ENCODE data around the gene LIPK.
A peak's percentile ranks its signal among the peaks of the same experiment; 100 is the strongest.

Gene LIPK

GRCh38 chr10:88786032-88786770 lies 80.2 kb downstream of the LIPK start:
- no peak for TF ChIP-seq POLR2A (IDR thresholded peaks at IDR 0.05; ENCODE audit: low read length)
- no peak for TF ChIP-seq GATA1 (IDR thresholded peaks at IDR 0.05; ENCODE audit: low read depth, low read length)
- no peak for DNase-seq

- TF ChIP-seq GATA1 (IDR thresholded peaks at IDR 0.05; ENCODE audit: low read depth, low read length) (no peak), POLR2A (IDR thresholded peaks at IDR 0.05; ENCODE audit: low read length) (no peak)
- DNase-seq = no peak
Observed at GRCh38 chr10:88787463-88787862, 81.4 kb downstream of the LIPK start.

DNA sequence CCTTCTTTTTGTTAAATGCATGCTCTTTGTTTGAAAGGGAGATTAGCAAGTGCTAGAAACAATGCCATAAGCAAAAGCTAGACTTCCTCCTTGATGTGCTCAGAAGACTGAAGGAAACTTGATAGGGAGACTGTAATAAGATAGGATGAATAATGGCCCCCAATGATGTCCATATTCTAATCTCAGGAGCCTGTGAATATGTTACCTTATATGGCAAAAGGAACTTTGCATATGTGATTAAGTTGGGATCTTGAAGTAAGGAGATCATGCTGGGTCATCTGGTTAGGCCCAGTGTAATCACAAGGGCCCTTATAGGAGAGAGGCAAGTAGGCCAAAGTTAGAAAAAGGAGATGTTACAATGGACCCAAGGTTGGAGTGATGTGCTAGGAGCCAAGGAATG lies 82.9 kb downstream of the LIPK start:
- TF ChIP-seq POLR2A (IDR thresholded peaks at IDR 0.05; ENCODE audit: low read length) = no peak

DNA sequence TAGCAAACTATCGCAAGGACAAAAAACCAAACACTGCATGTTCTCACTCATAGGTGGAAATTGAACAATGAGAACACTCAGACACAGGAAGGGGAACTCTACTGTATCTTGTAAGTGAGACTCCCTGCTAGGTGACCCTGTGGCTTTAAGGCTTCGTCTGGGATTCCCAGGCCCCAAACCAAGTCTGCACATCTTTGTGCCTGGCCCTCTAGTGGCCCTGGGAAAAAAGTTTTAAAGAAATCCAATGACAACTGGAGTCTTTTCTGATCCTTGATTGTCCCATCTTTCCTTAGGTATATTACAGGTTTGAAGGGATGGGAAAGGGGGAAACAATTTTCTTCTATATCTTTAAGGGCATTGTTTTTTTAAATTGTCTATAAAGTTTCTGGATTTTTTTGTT lies 85.9 kb downstream of the LIPK start:
- TF ChIP-seq GATA1 (IDR thresholded peaks at IDR 0.05; ENCODE audit: low read depth, low read length) = no peak
- TF ChIP-seq POLR2A (IDR thresholded peaks at IDR 0.05; ENCODE audit: low read length) = no peak
- peak in 1 of 2 experiments; percentile 14 for DNase-seq

More for the DNA sequence above, 82.9 kb downstream of the LIPK start:
- DNase-seq = no peak

DNA sequence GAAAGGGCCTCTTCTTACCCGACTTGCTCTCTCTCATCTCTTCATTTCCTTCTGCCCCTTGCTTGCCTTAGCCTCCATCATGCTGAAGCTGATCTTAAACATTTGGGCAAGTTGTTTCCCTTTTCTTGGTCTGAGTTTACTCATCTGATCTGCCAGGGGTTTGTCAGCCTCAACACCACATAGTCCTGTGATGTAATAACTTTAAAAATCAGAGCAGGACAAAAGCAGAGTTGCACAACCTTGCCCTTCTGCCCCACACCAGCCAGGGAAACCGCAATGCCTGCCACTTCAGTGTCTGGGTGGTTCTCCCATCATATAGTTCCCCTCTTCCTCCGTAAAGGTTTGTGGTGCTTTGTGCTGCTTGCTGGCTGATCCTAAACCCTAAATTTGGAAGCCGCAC lies 86.6 kb downstream of the LIPK start:
- DNase-seq = no peak
- TF ChIP-seq GATA1 (IDR thresholded peaks at IDR 0.05; ENCODE audit: low read depth, low read length) = no peak
- TF ChIP-seq POLR2A (IDR thresholded peaks at IDR 0.05; ENCODE audit: low read length) = no peak

- no peak for DNase-seq
- no peak for TF ChIP-seq GATA1 (IDR thresholded peaks at IDR 0.05; ENCODE audit: low read depth, low read length)
- no peak for TF ChIP-seq POLR2A (IDR thresholded peaks at IDR 0.05; ENCODE audit: low read length)
Observed at GRCh38 chr10:88793712-88794299, 87.8 kb downstream of the LIPK start.

DNA sequence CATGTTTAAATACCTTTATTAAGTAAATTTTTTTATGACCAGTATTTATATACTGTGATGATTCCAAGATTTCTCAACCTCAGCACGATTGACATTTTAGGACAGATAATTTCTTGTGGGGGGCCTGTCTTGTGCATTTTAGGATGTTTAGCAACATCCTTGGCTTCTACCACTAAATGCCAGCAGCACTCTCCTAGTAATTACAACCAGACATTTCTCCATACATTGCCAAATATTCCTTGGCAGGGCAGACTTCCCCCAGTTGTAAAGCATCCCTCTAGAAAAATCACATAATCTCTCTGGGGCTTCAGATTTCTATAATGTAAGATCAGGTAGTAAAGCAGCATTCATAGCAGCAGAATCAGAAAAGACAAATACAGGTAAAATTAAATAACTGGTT lies 88.7 kb downstream of the LIPK start:
- no peak for DNase-seq
- no peak for TF ChIP-seq POLR2A (IDR thresholded peaks at IDR 0.05; ENCODE audit: low read length)
- no peak for TF ChIP-seq GATA1 (IDR thresholded peaks at IDR 0.05; ENCODE audit: low read depth, low read length)

GRCh38 chr10:88800152-88801125 lies 94.4 kb downstream of the LIPK start:
- TF ChIP-seq GATA1 (IDR thresholded peaks at IDR 0.05; ENCODE audit: low read depth, low read length) = no peak
- TF ChIP-seq POLR2A (IDR thresholded peaks at IDR 0.05; ENCODE audit: low read length) = no peak

More at GRCh38 chr10:88800152-88801125, 94.4 kb downstream of the LIPK start:
- peak; percentile 67 to 82 for DNase-seq
